ENCODE data around the gene HEXIM2.

DNA sequence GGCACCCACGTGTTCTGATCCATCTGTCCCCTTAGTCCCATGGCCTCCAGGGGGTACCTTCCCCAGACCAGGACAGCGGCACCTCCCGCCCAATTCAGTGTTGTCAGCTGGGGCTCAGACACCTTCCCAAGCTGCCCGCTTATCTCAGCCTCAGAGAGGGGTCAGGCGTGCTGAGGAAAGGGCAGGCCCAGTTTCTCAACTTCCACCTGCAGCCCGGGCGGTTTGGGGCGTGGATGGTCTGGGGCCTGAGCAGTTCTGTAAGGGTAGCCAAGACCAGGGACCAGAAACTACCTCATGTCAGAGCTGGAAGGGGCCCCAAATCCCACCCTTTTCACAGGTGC, 34.5 kb upstream of the HEXIM2 start:
- TF ChIP-seq, protein P1, sequence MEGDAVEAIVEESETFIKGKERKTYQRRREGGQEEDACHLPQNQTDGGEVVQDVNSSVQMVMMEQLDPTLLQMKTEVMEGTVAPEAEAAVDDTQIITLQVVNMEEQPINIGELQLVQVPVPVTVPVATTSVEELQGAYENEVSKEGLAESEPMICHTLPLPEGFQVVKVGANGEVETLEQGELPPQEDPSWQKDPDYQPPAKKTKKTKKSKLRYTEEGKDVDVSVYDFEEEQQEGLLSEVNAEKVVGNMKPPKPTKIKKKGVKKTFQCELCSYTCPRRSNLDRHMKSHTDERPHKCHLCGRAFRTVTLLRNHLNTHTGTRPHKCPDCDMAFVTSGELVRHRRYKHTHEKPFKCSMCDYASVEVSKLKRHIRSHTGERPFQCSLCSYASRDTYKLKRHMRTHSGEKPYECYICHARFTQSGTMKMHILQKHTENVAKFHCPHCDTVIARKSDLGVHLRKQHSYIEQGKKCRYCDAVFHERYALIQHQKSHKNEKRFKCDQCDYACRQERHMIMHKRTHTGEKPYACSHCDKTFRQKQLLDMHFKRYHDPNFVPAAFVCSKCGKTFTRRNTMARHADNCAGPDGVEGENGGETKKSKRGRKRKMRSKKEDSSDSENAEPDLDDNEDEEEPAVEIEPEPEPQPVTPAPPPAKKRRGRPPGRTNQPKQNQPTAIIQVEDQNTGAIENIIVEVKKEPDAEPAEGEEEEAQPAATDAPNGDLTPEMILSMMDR (CRISPR knock-in tag; IDR thresholded peaks at IDR 0.05): no peak
- TF ChIP-seq, protein P2, sequence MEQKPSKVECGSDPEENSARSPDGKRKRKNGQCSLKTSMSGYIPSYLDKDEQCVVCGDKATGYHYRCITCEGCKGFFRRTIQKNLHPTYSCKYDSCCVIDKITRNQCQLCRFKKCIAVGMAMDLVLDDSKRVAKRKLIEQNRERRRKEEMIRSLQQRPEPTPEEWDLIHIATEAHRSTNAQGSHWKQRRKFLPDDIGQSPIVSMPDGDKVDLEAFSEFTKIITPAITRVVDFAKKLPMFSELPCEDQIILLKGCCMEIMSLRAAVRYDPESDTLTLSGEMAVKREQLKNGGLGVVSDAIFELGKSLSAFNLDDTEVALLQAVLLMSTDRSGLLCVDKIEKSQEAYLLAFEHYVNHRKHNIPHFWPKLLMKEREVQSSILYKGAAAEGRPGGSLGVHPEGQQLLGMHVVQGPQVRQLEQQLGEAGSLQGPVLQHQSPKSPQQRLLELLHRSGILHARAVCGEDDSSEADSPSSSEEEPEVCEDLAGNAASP (CRISPR knock-in tag; IDR thresholded peaks at IDR 0.05; ENCODE audit: borderline replicate concordance): no peak
- TF ChIP-seq ZNF367 (CRISPR knock-in tag; IDR thresholded peaks at IDR 0.05; ENCODE audit: borderline replicate concordance) (no peak), SRY (CRISPR knock-in tag; IDR thresholded peaks at IDR 0.05) (no peak), ZNF788 (CRISPR knock-in tag; IDR thresholded peaks at IDR 0.05; ENCODE audit: borderline replicate concordance) (0 out of 2 replicates have a peak, but pooled peaks have one; percentile 18), NFE2L1 (CRISPR knock-in tag; IDR thresholded peaks at IDR 0.05; ENCODE audit: borderline replicate concordance) (no peak), BRCA1 (CRISPR knock-in tag; IDR thresholded peaks at IDR 0.05) (no peak), JUND (CRISPR knock-in tag; IDR thresholded peaks at IDR 0.05) (no peak), CREM (IDR thresholded peaks at IDR 0.05) (no peak), CREM (CRISPR knock-in tag; IDR thresholded peaks at IDR 0.05) (no peak)
- TF ChIP-seq, protein P3, sequence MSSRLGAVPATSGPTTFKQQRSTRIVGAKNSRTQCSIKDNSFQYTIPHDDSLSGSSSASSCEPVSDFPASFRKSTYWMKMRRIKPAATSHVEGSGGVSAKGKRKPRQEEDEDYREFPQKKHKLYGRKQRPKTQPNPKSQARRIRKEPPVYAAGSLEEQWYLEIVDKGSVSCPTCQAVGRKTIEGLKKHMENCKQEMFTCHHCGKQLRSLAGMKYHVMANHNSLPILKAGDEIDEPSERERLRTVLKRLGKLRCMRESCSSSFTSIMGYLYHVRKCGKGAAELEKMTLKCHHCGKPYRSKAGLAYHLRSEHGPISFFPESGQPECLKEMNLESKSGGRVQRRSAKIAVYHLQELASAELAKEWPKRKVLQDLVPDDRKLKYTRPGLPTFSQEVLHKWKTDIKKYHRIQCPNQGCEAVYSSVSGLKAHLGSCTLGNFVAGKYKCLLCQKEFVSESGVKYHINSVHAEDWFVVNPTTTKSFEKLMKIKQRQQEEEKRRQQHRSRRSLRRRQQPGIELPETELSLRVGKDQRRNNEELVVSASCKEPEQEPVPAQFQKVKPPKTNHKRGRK (CRISPR knock-in tag; IDR thresholded peaks at IDR 0.05): no peak
